ENCODE results near the gene CFAP410.
"Not testable (repeated sequence)": the region's sequence is repeated elsewhere in the genome, so short reads cannot be mapped to it uniquely, and the experiment has no call there.

Gene CFAP410

DNA sequence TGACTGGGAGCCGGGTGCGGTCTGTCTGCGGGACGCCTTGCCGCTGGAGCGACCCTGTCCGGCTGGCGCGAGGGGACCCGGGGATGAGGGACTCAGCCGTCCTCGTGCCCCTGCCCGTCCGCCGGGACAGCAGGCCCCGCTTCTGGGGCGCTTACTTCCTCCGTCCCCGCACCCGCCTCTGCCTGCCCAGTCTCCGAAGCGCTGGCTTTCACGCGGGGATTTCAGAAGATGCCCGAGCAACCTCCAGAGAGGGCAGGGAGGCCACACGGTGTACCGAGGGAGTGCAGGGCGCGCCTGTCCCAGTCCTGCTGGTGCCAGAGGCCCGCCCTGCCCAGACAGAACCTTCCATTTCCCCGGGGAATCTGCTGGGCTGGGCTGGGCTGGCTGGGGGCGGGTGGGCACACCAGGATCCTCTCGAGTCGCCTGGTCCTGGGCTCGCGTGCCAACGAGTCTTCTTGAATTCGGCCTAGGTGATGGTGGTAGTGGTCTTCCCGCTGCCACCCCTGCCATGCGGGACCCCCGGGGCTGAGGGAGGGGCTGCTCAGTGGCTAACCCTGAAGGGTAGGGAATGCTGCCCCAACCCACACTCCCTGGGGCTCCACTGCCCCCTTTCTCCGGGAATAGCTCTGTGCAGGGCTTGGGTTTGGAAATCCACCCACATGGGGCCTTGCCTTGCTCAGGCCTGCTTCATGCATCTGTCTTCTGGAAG is 11.7 kb upstream of the CFAP410 start:
- FAIRE-seq = no peak

DNA sequence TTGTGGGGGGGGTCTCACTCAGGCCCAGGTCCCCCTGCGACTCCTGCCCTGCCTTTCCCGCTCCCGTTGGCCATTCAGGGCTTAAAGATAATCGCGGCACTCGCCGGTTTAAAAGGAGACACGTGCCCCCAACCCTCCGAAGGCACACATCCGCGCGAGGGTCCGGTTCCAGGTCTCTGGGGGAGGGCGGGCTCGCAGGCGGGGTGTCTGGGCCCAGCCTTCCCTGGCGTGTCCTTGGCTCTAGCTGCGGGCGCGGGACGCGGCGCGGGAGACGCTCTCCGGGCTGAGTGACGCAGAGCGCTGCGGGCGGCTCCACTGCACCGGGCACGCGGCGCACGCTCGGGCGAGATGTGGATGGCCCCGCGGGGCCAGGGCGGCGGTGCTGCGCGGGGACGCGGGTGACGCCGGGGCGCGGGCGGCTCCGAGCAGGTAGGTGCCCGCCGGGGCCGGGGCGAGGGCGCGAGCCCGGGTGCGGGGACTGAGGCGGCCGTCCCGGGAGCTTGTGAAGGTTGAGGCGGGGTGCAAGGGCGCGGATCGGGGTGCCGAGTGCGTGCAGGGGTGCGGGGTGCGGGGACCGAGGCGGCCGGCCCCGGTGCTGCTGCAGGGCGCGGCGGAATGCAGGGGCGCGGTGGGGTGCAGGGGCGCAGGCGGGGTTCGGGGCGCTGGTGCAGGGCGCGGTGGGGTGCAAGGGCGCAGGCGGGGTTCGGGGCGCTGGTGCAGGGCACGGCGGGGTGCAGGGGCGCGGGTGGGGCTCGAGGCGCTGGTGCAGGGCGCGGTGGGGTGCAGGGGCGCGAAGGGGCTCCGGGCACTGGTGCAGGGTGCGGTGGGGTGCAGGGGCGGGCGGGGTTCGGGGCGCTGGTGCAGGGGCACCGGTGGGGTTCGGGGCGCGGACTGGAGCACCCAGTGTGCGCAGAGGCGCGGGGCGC is 10.9 kb upstream of the CFAP410 start:
- FAIRE-seq = no peak

DNA sequence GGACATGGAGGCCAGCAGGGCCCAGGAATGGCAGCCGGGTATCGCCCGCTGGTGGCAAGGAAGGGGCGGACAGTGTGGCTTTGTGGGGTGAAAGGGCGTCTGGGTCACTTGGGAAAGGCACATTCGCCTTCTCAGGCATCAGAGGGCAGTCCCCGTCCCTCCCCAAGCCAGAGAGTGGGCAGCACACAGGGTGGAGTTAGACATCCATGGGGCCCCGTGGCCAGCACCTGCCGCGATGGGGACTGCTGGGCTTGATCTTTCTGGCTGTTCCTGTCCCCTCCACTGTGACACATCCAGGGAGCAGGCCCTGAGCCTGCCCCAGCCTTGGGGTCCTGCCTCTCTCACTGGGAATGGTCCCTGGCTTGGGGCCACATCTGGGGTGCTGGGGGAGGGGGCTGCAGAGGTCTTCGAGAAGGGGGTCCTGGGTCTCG is 10.2 kb upstream of the CFAP410 start:
- no peak for FAIRE-seq

DNA sequence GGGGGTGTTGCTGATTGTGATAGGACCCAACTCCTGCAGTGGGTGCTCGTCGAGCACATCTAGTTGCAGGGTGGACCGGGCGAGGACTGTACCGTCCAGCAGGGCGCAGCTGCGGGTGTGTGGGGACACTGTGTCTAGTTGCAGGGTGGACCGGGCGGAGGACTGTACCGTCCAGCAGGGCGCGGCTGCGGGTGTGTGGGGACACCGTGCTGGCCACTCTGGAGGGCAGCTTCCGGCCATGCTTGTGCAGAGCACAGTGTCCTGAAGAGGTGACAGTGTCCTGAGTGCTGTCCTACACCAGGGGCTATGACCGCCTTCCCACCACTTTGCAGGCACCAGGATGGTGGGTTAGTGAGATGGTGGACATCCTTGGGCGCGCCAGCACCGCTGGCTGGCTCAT is 9.7 kb upstream of the CFAP410 start:
- FAIRE-seq = no peak

DNA sequence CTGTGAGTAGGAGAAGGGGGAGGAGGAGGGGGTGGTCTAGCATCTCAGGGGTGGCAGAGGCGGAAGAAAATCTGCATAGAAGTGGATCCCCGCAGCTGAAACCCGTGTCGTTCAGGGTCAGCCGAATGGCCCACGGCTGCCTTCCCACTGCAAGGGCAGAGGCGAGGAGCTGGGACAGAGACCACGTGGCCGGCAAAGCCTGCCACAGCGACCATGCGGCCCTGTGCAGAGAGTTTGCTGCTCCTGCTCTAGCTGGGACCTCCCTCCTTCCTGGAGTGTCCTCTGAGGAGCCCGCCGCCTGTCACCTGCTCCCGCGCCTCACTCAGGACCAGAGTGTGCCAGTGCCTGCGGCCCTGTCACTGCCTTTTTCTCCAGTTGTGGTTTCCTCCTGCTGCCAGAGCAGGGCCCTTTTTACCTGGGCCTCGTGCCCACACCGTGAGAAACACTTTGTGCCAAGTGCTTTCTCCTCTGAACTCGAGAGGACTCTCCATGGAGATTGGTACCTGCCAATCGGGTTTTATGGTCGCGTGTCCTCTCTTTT is 8.8 kb upstream of the CFAP410 start:
- FAIRE-seq = no peak

DNA sequence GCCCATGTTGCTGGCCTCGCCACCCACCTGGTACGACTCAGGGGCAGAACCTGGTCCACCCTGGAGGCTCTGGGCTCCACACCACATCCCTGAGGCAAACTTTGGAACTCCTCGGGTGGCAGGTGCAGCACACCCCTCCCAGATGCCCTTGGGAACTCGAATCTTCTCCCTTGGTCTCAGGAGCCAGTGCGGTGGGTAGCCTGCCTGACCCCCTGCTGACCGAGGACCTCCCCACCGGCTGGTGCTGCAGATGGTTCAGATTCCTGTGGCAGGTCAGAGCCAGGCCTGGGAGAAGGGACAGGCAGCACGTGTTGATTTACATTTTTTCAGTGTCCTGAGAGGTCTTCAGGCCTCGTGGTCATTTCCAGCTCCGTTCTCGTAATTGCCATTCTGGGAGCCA is 6.3 kb upstream of the CFAP410 start:
- FAIRE-seq = no peak

DNA sequence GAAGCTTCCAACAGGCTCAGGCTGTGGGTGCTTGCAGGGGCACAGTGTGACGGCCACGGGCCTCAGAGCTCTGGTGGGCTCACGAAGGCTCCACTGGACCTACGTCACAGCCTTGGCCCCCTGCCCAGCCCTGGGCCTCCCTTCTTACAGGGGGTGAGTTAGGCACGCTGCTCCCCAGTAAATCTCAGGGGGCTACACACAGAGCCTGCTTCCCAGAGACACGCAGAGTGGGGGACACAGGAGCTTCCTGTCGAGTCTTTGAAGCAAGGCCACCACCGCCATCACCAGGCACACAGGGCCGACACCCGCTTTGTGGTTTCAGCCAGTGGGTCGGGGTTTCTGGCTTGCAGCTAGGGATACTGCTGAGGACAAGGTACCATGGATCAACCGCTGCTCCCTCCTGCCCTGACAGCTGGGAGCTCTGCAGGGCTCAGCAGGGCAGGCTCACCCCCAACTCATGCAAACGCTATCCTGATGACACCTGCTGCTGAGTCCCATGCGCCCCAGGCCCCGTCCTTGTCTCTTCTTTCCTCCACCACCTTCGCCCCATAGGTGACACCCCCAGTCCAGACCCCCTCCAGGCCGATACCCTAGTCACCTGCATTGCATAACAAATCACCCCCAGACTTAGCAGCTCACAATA is 5.5 kb upstream of the CFAP410 start:
- FAIRE-seq = no peak

DNA sequence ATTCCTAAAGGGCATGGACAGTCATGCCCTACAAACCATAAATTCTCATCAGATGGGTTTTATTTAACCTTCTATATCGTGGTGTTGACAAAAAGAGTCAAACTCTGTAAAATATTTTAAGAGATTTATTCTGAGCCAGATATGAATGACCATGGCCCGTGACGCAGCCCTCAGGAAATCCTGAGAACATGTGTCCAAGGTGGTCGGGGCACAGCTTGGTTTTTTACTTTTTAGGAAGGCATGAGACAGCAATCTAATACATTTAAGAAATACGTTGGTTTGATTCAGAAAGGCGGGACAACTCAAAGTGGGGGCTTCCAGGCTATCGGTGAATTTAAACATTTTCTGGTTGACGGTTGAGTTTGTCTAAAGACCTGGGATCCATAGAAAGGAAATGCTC is 3.8 kb upstream of the CFAP410 start:
- FAIRE-seq = not testable (repeated sequence)

DNA sequence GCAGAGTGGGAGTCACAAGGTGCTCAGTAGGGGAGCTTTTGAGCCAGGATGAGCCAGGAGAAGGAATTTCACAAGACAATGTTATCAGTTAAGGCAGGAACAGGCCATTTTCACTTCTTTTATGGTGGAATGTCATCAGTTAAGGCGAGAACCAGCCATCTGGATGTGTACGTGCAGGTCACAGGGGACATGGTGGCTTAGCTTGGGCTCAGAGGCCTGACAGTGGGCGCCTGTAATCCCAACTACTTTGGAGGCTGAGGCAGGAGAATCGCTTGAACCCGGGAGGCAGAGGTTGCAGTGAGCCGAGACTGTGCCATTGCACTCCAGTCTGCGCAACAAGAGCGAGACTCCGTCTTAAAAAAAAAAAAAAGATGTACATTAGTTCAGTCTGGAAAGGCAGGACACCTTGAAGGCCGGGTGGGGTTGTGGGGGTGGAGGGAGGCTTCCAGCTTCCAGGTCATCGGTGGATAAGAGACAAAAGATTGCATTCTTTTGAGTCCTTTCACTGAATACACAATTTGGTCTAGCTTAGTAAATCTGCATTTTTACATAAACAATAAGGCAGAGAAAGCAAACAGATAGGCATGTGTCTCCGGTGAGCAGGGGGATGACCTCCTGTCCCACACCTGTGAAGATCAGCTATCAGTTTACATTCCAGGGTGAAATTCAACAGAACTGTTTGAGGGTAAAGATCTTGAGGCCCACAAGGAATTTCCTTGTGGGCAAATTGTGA is 2.7 kb upstream of the CFAP410 start:
- FAIRE-seq = not testable (repeated sequence)

DNA sequence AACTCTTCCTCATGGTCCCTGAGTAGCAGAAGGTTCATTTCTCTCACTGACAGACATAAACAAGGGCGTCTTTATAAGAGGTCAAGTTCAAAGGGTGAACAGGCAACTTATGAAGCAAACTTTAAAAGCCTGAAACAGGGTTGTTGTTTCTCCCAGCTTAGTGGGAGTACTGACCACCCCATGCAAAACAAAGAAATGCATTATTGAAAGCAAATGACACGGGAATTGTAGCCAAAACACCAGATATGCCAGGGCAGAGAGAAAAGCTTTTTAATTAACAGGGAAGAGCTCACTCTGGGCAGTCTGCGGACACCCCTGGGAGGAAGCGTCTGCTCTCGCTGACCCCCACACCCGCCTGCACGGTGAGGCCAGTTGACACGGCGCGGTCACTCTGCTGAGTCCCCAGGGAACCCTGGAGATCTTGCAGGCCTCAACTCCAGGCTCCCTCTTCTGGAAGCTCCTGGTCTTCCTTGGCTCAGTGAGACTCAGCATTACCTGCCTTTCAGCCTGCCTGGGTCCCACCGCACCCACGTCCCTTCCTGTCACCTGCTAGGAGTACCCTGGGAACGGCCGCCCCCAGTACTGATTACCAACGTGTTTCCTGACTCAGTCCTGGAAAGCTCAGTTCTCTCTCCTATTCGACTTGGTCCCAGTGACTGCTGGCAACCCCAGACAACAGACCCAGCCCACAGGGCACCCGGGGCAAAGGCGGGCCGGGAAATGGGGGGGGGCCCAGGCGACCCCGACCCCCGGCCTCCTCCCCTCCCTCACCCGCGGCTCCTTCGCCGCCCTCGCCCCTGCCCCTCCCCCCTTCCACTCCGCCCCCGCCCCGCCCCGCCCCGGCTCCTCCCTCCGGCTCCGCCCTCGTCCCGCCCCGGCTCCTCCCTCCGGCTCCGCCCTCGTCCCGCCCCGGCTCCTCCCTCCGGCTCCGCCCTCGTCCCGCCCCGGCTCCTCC is 972 bp downstream of the CFAP410 start:
- no peak for FAIRE-seq

DNA sequence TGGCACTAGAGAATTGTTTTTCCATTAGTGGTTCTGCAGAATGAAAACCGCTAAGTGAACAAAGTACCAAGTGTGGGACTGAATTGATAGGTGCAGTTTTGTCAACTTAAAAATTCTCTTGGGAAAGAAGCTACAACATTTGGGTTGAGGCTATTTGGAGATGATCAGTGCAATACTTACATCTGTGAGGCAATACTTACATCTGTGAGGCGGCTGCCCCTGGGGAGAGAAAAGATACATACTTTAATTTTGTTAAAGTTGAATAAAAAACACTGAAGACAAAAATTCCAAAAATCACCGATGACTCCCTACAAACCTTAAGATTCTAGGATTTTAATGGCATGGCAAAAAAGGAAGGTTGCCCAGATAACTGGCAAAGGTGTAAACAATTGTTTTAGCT is 1.7 kb downstream of the CFAP410 start:
- FAIRE-seq = no peak

DNA sequence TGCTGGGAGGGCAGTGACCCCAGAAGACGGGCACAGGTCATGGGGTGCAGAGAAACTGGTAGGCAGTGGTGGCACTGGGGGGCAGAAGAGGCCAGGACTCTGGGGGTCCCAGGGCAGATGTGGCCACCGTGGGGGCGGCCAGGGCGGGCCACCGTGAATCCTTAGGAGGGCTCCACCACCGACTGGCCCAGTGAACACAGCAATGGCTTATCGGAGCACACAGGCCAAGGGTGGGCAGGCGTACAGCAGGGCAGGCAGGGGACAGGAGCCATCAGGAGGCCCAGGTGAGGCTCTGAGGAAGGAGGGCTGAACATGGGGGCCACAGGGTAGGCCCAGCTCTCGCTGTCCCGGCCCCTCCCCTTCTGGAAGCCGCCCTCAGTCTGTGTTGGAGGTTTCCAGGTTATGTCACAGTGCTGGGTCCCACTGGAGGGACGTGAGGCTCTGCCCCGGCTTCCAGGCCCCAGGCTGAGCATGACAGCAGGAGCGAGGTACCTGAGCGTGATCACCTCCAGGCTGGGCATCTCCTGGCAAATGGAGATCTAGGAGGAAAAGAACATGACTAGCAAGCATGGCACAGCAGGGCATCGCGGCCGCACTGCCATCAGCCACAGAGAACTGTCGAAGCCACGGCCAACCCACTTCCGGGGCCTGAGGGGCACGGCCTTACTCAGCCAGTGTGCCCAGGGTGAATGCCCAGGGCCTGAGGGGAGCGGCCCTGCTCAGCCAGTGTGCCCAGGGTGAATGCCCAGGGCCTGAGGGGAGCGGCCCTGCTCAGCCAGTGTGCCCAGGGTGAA is 3.7 kb downstream of the CFAP410 start:
- FAIRE-seq = no peak

DNA sequence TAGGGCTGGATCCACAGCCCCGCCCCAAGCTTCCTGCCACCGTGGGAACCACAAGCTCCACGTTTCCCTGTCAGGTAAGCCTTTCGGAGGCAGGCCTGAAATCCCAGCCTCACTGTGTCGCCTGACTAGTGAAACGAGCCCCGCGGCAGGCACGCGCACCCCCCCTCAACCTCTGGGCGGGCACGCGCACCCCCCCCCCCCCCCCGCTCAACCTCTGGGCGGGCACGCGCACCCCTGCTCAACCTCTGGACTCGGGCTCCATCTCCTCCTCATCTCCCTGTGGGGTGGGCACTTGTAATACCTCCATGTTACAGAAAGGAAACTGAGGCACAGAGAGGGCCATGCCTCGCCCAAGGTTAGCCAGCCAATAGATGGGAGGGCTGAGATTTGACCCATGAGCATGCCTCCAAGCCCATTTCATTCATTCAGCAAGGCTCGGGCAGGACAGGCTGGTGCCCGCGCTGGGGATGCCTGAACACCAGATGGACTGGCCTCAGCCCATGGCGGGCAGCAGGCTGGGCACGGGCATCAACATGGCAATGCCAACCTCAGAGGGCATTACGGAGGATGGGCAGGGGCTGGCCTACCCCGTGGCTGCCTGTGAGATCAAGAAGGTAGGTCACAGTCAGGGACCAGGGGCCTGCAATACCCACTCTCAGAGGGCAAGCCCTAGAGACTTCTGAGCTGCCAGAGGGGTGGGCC is 4.7 kb downstream of the CFAP410 start:
- no peak for FAIRE-seq

DNA sequence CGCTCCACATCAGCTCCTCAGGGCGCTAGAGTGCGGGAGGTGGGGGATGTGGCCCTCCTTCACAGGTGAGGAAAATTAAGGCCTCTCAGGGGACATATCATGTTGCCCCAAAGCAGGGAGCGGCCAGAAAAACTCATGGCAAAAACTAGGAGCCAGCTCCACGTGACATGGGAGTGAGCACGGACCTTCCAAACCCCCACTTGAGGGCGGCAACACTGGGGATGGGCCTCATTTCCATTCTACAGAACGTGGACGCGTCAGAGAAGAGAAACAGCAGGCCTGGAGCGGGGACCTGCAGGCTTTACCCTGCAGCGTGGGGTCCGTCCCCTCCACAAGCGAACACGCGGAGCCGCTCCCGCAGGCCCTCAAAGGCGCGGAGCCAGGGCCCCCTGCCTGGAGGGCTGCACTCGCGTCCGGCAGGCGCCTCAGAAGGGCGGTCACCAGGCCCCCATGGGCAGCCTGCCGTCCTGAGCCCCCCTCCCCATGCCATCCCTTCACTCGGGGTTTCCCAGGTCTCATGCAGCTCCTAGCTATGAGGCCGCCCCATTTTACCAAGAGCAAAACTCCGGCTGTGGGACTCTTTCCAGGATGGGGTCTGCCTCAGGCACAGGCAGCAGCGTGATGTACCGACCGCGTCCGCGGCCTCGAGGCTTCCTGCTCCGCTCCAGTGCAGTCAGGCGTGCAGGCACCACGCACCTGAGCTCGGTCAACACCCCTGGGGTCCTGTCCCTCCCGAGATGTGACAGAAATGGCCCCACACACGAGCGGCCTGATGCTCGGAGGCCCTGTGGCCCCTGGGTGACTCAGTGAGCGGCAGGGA is 5.5 kb downstream of the CFAP410 start:
- no peak for FAIRE-seq

DNA sequence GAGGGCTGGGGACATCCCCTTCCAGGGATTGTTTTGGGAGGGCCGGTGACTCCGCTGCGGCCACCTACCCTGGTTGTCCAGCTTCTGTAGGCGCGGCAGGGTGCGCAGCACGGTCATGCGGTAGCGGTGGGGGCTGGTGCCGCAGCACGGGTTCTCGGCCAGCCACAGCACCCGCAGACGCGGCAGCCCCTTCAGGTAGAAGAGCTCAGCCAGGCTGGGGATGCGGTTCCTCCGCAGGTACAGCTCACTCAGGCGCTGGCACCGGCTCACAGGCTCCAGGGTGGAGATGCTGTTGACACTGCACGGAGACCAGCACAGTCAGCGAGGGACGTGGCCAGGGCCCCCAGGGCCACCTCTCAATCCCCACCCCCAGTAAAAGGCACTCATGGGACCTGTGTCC is 6.2 kb downstream of the CFAP410 start:
- FAIRE-seq = no peak

DNA sequence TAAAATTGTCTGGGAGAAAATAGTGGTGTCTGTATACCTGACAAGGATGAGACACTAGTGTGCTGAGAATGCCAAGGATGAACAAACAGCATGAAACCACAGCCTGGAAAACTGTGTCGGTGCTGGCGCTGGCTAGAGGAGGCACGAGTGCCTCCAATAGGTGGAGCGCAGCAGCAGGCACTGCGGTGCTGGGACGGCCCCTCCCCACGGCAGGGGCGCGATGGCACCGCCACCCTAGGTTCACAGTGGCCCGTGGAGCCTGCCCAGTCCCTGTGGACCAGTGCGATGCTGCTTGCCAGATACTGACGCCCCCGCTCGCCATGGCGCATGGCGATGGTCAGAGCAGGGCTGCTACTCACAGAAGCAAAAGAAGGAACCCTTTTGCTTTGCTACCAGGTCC is 6.8 kb downstream of the CFAP410 start:
- no peak for FAIRE-seq

DNA sequence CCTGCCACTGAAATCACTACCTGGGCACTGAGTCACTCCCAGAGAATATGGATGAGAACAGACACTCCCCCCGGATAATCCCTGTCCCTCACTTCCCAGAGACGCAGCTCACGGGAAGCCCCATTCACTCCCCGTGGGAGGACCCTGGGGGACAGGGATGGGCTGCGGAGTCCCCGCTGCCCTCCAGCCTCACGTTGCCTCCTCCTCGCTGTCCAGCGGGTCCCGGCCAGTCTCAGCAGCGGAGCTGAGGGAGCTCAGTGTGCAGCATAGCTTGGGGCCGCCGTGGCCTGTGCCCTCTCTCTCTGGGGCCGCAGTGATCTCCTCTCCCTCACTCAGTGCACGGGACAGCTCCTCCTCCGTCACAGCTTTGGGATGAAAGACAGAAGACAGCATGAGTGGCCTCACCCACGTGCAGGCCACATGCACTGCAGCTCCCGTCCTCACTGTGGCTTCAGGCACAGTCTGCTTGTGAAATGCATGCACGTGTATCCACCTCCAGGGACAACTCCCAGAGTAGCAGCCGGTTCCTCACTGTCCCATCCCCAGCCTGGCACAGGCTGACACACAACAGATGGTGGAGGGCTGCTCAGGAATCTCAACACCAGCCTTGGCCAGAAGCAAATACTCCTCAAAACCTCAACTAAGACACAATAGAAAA is 7.4 kb downstream of the CFAP410 start:
- no peak for FAIRE-seq

DNA sequence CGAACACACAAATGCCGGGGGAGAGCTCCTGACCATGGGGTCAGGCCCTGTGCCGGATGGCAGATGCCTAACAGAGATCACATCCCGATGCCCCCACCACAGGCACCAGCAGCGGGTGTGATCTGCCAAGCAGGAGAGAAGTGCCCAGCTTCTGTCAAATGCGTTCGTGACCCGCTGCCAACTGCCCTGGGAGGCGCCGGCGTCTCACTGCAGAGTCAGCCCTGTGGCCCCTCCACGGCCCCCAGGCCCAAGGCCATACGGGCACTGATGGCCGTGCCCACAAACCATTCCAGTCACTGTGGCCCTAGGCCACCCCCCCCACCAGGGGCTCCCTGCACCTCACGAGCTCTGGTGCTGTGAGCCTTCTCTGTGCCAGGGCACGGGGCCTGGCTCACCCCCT is 8.0 kb downstream of the CFAP410 start:
- no peak for FAIRE-seq
